ENCODE data around the gene CAPN10.

DNA sequence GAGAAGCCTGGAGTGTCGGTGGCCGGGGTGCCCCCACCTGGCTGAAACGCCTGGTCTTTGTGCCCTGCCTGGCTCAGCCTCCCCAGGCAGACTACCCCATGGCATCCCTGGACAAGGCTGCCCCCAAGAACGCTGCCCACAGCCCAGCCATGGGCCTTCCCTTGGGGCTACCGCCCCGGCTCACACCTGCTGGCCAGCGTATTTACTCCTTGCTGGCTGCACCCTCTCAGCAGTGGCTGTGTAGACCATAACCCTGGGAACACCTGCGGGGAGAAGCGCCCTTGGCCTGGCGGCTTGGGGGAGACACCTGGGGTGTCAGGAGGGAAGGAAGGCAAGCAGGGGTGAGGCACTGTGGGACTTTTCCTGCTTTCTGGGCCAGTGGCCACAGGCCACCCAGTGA lies 17.3 kb downstream of the CAPN10 start:
- TF ChIP-seq, protein P1, sequence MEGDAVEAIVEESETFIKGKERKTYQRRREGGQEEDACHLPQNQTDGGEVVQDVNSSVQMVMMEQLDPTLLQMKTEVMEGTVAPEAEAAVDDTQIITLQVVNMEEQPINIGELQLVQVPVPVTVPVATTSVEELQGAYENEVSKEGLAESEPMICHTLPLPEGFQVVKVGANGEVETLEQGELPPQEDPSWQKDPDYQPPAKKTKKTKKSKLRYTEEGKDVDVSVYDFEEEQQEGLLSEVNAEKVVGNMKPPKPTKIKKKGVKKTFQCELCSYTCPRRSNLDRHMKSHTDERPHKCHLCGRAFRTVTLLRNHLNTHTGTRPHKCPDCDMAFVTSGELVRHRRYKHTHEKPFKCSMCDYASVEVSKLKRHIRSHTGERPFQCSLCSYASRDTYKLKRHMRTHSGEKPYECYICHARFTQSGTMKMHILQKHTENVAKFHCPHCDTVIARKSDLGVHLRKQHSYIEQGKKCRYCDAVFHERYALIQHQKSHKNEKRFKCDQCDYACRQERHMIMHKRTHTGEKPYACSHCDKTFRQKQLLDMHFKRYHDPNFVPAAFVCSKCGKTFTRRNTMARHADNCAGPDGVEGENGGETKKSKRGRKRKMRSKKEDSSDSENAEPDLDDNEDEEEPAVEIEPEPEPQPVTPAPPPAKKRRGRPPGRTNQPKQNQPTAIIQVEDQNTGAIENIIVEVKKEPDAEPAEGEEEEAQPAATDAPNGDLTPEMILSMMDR (conservative IDR thresholded peaks at IDR 0.05 in 1 of 2, IDR thresholded peaks at IDR 0.05 in 1 of 2; ENCODE audit: extremely low read depth in 1 of 2, insufficient read depth in 1 of 2, low read depth in 1 of 2, low read length in 2 of 2) = no peak
- TF ChIP-seq EZH2 (IDR thresholded peaks at IDR 0.05; ENCODE audit: borderline replicate concordance, low read length) = no peak
